HG03135 (cell line): ENCODE measurements around the gene NLRX1.
A peak's percentile ranks its signal among the peaks of the same experiment; 100 is the strongest.
"Not testable (repeated sequence)": the region's sequence is repeated elsewhere in the genome, so short reads cannot be mapped to it uniquely, and the experiment has no call there.

ENCODE experiments used
- ATAC-seq: cut with Tn5 transposase; IDR thresholded peaks from one replicate; pipeline ENCODE4 v1.9.1; 2021; ENCODE audit warnings: mild to moderate bottlenecking, moderate library complexity; ENCODE audit not compliant: unreplicated experiment

NLRX1 gene

DNA sequence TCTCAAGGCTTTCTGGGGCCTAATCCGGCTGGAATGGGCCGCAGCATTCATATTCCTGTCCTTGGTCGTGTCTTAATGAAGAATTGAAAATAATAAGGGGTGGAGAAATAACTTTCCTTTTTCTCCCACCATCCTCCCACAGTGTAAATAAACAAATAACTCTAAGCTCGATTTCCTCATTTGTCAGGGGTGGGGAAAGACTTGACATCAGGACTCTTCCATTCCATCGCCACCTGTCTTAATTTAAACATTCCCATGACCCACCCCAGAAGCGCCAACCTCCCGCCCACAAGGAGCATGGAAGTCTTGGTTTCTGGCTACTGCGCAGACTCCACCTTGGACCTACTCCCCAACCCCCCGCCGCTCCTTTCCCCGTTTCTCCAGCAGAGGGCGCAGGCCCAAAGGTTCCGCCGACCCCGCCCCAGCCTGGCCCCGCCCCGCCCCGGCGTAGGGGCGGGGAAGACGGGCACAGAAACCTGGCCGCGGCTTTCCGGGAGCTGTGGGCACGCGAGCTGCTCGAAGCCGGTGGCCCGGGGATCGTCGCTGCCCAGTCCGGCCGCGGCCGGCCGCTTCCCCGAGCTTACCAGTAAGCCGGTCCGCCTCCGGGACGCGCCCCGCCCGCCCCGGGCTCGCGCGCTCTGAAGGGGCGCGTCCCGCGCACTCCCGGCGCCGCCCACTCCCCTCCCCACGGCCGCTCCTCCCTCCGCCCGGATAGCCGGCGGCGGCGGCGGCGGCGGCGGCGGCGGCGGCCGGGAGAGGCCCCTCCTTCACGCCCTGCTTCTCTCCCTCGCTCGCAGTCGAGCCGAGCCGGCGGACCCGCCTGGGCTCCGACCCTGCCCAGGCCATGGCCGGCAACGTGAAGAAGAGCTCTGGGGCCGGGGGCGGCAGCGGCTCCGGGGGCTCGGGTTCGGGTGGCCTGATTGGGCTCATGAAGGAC lies 37.3 kb downstream of the NLRX1 start, which contains the start of gene CBL:
CBL (plus strand) TSS at position 766 of the 937 bp plus-strand sequence; CDS start at position 845, 79 bp downstream.
- peak; percentile 81 for ATAC-seq

DNA sequence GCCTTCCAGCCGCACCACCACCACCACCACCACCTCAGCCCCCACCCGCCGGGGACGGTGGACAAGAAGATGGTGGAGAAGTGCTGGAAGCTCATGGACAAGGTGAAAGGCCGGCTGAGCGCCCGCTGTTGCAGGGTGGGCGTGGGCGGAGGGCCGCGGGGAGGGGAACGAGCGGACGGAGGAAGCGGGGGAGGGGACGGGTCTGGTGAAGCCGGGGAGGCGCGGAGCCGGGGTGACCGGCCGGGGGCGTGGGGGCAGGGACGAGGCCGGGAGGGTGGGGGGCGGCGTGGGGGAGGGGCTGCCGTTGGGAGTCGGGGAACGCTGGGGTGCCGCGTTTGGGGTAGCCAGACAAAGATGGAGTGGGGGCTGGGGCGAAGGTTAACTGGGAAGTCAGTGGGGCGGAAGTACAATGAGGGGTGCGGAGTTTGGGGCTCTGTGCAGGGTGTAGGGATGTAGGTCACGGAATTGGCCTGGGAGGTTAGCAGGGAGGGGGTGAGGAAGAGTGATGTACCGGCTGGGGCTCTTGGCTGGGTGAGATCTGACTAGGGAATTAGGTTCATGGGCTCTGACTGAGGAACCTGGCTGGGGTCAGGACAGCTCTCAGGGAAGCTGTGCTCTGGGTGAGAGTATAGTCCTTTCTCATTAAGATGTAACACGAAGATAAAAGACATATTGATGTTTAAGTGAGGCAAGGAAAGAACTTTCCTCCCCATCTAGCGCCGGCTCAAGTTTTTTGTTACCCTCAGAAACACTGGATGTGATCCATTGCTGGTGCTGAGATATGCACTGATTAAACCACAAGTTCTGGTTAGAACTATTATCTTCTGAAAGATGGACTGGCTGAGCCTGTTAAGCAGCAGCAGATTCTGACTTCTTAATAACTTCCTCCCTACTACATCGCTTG lies 38.2 kb downstream of the NLRX1 start:
- ATAC-seq: peak; percentile 28

DNA sequence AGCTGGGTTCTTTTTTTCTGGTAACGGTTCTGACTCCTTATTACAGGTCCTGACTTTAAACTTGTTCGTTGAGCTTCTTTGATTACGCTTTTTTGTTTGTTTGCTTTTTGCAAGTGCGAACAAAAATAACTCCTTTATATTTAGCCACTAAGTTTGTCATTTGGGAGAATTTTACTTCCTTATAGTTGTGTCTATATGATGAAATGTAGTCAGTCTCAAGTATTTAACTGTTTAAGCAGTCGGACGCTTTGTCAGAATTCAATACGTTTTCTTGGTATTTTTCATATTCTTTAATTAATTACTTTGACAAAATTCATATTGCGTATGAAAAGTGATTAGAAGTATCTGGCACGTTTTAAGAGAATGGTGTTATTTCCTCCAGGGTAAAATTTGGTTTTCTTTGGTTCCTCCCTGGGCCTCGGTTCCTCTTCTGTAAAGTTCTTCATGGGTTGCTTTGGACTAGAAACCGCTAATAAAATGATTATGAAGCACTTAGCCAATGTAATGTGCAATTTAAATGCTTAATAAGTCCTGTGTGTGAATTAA lies 39.0 kb downstream of the NLRX1 start:
- ATAC-seq: no peak

DNA sequence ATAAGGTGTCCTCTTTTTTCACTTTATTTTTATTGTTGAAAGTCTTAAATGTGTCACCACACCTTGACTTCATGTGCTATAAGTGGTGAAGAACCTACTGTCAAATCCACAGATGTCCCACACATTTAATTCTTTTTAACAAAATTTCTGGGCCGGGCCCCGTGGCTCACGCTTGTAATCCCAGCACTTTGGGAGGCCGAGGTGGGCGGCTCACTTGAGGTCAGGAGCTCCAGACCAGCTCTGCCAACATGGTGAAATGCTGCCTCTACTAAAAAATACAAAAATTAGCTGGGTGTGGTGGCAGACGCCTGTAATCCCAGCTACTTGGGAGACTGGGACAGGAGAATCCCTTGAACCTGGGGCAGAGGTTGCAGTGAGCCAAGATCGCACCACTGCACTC lies 40.7 kb downstream of the NLRX1 start:
- ATAC-seq: no peak

DNA sequence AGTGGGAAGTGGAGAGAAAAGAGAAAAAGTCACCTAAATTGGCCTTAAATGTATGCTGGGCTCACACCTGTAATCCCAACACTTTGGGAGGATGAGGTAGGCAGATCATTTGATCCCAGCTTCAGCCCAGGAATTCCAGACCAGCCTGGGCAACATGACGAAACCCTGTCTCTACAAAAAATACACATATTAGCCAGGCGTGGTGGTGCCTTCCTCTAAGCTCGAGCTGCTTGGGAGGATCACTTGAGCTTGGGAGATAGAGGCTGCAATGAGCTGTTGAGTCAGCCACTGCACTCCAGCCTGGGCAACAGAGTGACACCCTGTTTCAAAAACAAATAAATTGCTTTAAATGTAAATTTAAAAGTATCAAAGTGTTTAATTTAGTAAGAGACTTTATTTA lies 41.5 kb downstream of the NLRX1 start:
- no peak for ATAC-seq

DNA sequence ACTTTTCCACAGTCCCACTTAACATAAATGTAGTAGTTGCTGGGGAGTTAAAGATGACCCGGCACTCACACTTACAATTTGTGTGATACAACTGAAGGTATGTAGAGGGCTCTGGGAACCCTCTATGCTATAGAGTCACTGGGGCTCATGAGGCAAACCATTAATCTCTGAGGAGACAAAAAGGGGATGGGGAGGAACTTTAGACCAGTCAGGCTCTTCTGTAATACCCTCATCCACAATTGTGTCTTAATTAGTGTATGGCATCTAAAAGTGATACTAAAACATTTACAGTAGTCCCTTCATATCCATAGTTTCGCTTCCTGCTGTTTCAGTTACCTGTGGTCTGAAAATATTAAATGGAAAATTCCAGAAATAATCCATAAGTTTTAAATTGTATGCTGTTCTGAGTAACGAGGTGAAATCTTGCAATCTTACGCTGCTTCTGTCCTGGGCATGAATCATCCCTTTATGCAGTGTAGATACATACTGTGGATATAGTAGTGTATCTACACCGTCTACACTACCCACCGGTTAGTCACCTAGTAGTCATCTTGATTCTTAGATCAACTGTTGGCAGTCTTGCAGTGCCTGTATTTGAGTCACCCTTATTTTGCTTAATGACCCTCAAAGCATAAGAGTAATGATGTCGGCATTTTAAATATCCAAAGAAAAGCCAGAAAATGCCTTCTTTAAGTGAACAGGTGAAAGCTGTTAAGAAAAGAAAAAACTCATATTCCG lies 49.8 kb downstream of the NLRX1 start:
- ATAC-seq: no peak

DNA sequence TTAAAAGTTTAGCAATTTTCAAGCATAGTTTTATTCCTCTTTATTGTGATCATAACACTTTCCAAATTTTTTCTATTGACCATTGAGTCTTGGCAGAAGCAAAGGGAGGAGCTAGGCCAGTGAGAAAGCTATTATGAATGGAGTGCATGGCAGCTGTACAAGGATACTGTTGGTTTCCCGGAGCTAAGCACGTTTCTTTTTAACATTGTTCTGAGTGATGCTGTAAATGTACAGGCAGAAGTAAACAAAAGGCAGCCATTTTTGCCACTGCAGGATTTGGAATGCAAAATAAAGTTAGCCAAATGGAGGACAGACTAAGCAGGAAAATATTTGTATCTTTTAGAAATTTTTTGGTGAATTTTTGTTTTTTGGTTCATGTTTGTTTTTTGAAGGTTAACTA lies 53.8 kb downstream of the NLRX1 start:
- no peak for ATAC-seq

DNA sequence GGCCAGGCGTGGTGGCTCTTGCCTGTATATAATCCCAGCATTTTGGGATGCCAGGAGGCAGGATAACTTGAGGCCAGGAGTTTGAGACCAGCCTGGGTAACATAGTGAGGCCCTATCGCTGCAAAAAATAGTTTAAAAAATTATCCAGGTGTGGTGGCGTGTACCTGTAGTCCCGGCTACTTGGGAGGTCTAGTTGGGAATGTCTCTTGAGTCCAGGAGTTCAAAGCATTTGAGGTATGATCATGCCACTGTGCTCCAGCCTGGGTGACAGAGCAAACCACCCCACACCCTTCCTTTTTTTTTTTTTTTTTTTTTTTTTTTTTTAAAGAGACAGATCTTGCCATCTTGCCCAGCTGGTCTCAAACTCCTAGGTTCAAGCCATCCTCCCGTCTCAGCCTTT lies 54.4 kb downstream of the NLRX1 start:
- ATAC-seq: no peak

DNA sequence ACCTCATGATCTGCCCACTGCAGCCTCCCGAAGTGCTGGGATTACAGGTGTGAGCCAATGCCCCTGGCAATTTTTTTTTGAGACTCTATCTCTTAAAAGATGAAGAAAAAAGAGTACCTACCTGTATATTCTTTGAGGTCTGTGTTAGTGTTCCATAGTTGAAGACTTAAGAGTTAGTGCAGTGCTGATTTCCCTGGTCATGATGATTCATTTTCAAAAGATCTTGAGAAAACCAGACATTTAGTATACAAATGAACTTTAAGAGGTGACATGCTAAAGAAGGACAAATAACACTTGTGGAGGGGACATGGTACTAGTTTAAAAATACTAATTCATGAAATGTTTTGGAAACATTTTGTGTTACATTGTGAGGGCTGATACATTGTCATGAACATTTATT lies 55.3 kb downstream of the NLRX1 start:
- ATAC-seq: no peak

DNA sequence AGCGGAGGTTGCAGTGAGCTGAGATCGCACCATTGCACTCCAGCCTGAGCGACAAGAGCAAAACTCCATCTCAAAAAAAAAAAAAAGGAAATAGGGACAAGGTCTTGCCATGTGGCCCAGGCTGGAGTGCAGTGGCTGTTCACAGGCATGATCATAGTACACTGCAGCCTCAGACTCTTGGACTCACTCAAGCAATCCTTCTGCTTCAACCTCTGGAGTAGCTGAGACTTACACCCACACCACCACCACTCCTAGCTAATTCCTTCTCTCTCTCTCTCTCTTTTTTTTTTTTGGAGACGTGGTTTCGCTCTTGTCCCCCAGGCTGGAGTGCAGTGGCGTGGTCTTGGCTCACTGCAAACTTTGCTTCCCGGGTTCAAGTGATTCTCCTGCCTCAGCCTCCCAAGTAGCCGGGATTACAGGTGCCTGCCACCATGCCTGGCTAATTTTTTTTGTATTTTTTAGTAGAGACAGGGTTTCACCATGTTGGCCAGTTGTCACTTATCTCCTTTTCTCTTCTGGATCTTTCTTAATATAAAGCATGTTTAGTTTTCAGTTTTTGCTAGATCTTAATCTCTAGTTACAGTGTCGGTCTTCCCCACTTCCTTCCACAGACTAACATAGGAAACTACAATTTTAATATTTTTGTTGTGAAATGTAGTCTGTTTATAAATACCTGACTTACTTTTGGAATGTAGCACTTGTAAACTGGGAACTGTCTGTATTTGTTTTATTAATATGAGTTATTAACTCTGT lies 60.2 kb downstream of the NLRX1 start:
- ATAC-seq: not testable (repeated sequence)

DNA sequence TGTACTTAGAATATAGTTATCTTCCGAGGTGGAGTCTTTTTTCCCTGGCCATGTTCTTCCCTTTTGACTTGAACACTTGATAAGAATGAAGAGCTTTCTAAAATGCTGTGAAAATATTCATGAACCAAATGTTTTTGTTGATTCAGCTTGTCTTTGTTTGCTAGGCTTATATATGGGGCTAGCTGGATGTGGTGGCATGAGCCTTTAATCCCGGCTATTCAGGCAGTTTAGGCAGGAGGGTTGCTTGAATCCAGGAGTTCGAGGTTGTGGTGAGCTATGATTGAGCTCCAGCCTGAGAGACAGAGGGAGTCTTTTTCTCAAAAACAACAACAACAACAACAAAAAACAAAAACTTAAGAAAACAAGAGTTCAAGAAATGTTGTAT lies 60.8 kb downstream of the NLRX1 start:
- ATAC-seq: no peak

DNA sequence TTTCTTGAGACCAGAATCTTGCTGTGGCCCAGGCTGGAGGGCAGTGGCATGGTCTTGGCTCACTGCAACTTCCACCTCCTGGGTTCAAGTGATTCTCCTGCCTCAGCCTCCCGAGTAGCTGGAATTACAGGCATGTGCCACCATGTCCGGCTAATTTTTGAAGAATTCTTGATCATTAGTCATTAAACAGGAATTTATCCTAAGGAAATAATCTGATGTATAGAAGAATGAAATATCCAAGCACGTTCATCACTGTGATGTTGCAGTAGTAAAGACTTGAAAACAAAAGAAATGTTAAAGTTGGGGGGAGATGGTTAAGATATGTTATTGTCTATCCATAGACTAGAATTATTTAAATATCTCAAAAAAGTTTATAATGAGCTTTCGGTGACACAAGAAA lies 61.2 kb downstream of the NLRX1 start:
- no peak for ATAC-seq
